OCI-LY7 (cell line): Measurements from ENCODE around the gene RPS6KA2. TPM values are rescaled to one million over a fixed set of nuclear protein-coding genes. Genes with fewer than 3 reads are reported as not detected.

Experiments
- BruUV-seq: library from RNA; stranded (reverse); fragments of 400-500 nt; replicated peaks from 2 replicates; lab custom pipeline; 2021; lab: Mats Ljungman, UMichigan
- CTCF ChIA-PET: fragments of 300-600 bp; sonication (Branson Sonifier 250); formaldehyde crosslinking; loops from one replicate; lab custom pipeline; 2022; ENCODE audit warnings: antibody characterized with exemption; ENCODE audit not compliant: unreplicated experiment; lab: Charles Lee
- POLR2A ChIA-PET: fragments of 300-600 bp; sonication (Branson Sonifier 250); formaldehyde crosslinking; loops from one replicate; lab custom pipeline; 2022; ENCODE audit warnings: antibody characterized with exemption; lab: Charles Lee
- DNase-seq: peaks from one replicate; pipeline ENCODE4 v3.0.0-alpha.2; 2015; ENCODE audit warnings: low spot score
- H2AFZ ChIP-seq: fragments of 200-600 bp; sonication (generic), shearing (Covaris generic); 2 replicates; pipeline ENCODE4 v1.6.1; 2014; ENCODE audit warnings: mild to moderate bottlenecking, antibody characterized with exemption, low read length, moderate library complexity
- H3K27ac ChIP-seq: fragments of 200-600 bp; sonication (generic); 2 replicates; pipeline ENCODE4 v1.5.1; 2014; ENCODE audit warnings: mixed run types, low read depth, mild to moderate bottlenecking, moderate library complexity, low read length, inconsistent platforms; ENCODE audit not compliant: poor library complexity, severe bottlenecking
- H3K36me3 ChIP-seq: fragments of 200-600 bp; sonication (generic); 2 replicates; pipeline ENCODE4 v1.6.1; 2014; ENCODE audit warnings: mild to moderate bottlenecking, antibody characterized with exemption, low read length, moderate library complexity, mixed read lengths; ENCODE audit not compliant: insufficient read depth
- H3K4me1 ChIP-seq: fragments of 200-600 bp; sonication (generic); 2 replicates; pipeline ENCODE4 v1.5.1; 2014; ENCODE audit warnings: mild to moderate bottlenecking, low read length; ENCODE audit not compliant: insufficient read depth, poor library complexity, severe bottlenecking
- H3K4me2 ChIP-seq: fragments of 200-600 bp; sonication (generic); 2 replicates; pipeline ENCODE4 v1.6.1; 2014; ENCODE audit warnings: mild to moderate bottlenecking, low read length
- H3K4me3 ChIP-seq: fragments of 200-600 bp; sonication (generic); 2 replicates; pipeline ENCODE4 v1.5.1; 2014; ENCODE audit warnings: mild to moderate bottlenecking, low read depth, low read length; ENCODE audit not compliant: poor library complexity, severe bottlenecking
- H3K79me2 ChIP-seq: fragments of 200-600 bp; sonication (generic); 2 replicates; pipeline ENCODE4 v1.6.1; 2016; ENCODE audit warnings: low read depth, mild to moderate bottlenecking, low read length, moderate library complexity, mixed read lengths; ENCODE audit not compliant: insufficient read depth
- H3K9me2 ChIP-seq: fragments of 200-600 bp; sonication (generic); 2 replicates; pipeline ENCODE4 v1.6.1; 2016; ENCODE audit warnings: mild to moderate bottlenecking, low read length, mixed read lengths; ENCODE audit not compliant: insufficient read depth
- H3K9me3 ChIP-seq: fragments of 200-600 bp; sonication (generic); 2 replicates; pipeline ENCODE4 v1.6.1; 2014; ENCODE audit warnings: mild to moderate bottlenecking, mixed run types, low read length, mixed read lengths
- H4K20me1 ChIP-seq: fragments of 200-600 bp; sonication (generic); 2 replicates; pipeline ENCODE4 v1.6.1; 2014; ENCODE audit warnings: mild to moderate bottlenecking, antibody characterized with exemption, low read length, moderate library complexity, mixed read lengths; ENCODE audit not compliant: insufficient read depth
- EZH2phosphoT487 ChIP-seq: fragments of 200-600 bp; sonication (generic); IDR thresholded peaks from 2 replicates; pipeline ENCODE4 v1.6.1; 2018; ENCODE audit warnings: low read depth, borderline replicate concordance, mild to moderate bottlenecking, mixed run types, antibody characterized with exemption, low read length, moderate library complexity, mixed read lengths
- intact Hi-C: fragments of 100-400 bp; cut with micrococcal nuclease; formaldehyde crosslinking; loops from one replicate; pipeline ENCODE4 v1.10.0; 2022; ENCODE audit not compliant: unreplicated experiment
- total RNA-seq, 2 experiments: library from RNA; depleted of rRNA in 1 of 2; stranded (reverse); fragments of >200 nt in 1 of 2; shearing (Covaris generic) in 1 of 2; gene quantifications; 2 replicates each; pipeline ENCODE4 v1.2.3, GENCODE V29; 2014 to 2022
- TF ChIP-seq, protein P1 (sequence below): fragments of 200-600 bp; sonication (generic); conservative IDR thresholded peaks from 2 replicates; pipeline ENCODE4 v1.5.1; 2014; ENCODE audit warnings: mild to moderate bottlenecking, antibody characterized with exemption, low read length, moderate library complexity, mixed read lengths

The RPS6KA2 gene
- total RNA-seq, 2 experiments from 2014 or later, result 0.69 to 1.9 TPM

DNA sequence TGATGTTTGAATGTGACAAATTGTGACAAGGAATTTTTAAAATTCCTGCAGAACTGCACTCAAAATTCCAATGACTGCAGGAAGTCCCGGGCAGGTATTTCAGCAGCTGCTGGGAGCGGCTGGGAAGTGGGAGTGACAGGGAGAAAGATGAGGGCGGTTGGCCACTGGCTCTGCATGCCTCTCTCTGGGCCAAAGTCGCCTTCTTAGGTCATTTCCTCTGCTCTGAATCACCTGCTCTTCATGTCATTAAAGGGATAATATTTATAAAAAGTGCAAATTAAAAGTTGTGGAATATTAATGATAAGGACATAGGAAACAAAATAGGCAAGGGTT, 84.5 kb downstream of the RPS6KA2 start:
- Histone ChIP-seq H3K4me3 (no peak overlapping the region), H3K4me1 (no peaks in the 10 kb centered on the region), H3K9me3 (no peaks in the 10 kb centered on the region), H3K27ac (no peak overlapping the region), H3K79me2 (no peaks in the 10 kb centered on the region), H2AFZ (no peak overlapping the region), H3K9me2 (no peaks in the 10 kb centered on the region), H3K36me3 (no peaks in the 10 kb centered on the region), H3K4me2 (no peak overlapping the region), H4K20me1 (no peaks in the 10 kb centered on the region)
- CTCF ChIA-PET, result no interaction called here
- no TSS peak for BruUV-seq
- intact Hi-C loops, result no loop called here
- POLR2A ChIA-PET, result no interaction called here
- DNase-seq, result no peak
- TF ChIP-seq, protein P1, sequence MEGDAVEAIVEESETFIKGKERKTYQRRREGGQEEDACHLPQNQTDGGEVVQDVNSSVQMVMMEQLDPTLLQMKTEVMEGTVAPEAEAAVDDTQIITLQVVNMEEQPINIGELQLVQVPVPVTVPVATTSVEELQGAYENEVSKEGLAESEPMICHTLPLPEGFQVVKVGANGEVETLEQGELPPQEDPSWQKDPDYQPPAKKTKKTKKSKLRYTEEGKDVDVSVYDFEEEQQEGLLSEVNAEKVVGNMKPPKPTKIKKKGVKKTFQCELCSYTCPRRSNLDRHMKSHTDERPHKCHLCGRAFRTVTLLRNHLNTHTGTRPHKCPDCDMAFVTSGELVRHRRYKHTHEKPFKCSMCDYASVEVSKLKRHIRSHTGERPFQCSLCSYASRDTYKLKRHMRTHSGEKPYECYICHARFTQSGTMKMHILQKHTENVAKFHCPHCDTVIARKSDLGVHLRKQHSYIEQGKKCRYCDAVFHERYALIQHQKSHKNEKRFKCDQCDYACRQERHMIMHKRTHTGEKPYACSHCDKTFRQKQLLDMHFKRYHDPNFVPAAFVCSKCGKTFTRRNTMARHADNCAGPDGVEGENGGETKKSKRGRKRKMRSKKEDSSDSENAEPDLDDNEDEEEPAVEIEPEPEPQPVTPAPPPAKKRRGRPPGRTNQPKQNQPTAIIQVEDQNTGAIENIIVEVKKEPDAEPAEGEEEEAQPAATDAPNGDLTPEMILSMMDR, result no peak
- TF ChIP-seq EZH2phosphoT487, result no peak

DNA sequence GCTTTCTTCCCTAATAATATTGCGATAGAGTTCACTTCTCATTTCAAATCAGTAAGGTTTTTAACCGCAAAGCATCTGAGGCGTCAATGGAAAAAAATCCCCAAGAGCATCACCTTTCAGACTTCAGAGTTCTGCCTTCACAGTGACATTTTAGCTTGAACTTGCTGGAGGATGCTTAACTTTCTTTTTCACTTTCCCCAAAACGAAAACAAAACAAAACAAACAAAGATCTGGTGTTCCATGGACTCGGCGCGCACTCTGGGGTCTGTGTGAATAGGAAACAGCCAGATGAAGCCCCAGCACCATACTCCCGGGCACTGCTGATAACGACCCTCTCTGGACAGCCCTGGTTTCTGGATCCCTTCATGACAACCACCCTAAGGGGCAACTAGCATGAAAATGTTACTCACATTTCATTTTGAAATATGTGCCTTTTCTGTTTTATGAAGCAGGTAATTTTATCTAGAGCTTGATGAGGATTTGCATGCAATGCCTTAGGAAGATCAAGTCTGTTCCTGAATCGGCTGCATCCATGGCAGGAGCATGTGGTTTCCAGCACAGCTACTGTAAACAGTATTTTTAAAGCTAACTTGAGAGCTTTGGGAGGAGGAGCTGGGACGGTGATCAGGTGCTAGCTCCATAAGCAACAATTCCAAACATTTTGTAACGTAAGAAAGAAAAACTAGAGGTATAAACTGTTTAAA, 85.0 kb downstream of the RPS6KA2 start:
- no peak for DNase-seq
- no peaks in the 10 kb centered on the region for H3K9me3 ChIP-seq
- no peak overlapping the region for H2AFZ ChIP-seq
- no peaks in the 10 kb centered on the region for H3K36me3 ChIP-seq
- H3K4me2 ChIP-seq, result no peak overlapping the region
- BruUV-seq, result no TSS peak
- H3K4me3 ChIP-seq, result no peak overlapping the region
- H3K9me2 ChIP-seq, result no peaks in the 10 kb centered on the region
- POLR2A ChIA-PET, result no interaction called here
- H3K79me2 ChIP-seq, result no peaks in the 10 kb centered on the region
- no peaks in the 10 kb centered on the region for H4K20me1 ChIP-seq
- TF ChIP-seq, protein P1, result no peak
- TF ChIP-seq EZH2phosphoT487, result no peak
- no peak overlapping the region for H3K27ac ChIP-seq
- CTCF ChIA-PET, result interaction anchor here (0.6 kb wide), 1 partner anchor 394 kb away, joined by 3 read pairs; no protein-coding TSS in a partner anchor
- intact Hi-C loops, result no loop called here
- no peaks in the 10 kb centered on the region for H3K4me1 ChIP-seq

DNA sequence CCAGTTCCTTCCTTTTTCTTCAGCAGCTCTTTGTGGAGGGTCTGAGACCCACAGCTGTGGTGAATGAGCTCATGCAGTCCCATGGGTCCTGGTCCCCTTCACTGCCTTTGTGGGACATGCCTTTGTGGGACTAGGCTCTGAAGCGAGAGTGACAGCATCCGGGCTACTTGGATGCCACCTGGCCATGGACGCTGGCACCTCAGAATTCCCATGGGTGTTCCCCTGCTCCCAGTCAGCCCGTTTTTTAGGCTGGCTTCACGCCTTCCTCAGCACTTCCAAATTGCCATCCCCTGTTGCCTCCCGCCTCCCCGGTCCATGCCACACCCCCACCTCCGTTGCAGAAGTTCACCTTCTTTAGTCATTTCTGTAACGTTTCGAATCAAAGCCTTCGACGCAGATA, 85.7 kb downstream of the RPS6KA2 start:
- POLR2A ChIA-PET, result no interaction called here
- H4K20me1 ChIP-seq, result no peaks in the 10 kb centered on the region
- H3K4me3 ChIP-seq, result no peak overlapping the region
- H2AFZ ChIP-seq, result no peak overlapping the region
- H3K4me2 ChIP-seq, result no peak overlapping the region
- TF ChIP-seq, protein P1, result no peak
- TF ChIP-seq EZH2phosphoT487, result no peak
- H3K4me1 ChIP-seq, result no peaks in the 10 kb centered on the region
- no peaks in the 10 kb centered on the region for H3K36me3 ChIP-seq
- BruUV-seq, result no TSS peak
- H3K9me2 ChIP-seq, result no peaks in the 10 kb centered on the region
- intact Hi-C loops, result no loop called here
- no peaks in the 10 kb centered on the region for H3K79me2 ChIP-seq
- no peak for DNase-seq
- CTCF ChIA-PET, result interaction anchor here (0.6 kb wide), 1 partner anchor 393 kb away, joined by 3 read pairs; no protein-coding TSS in a partner anchor
- no peaks in the 10 kb centered on the region for H3K9me3 ChIP-seq
- no peak overlapping the region for H3K27ac ChIP-seq
